ENCODE measurements around the gene TARS3. TPM values are rescaled to one million over a fixed set of nuclear protein-coding genes. Genes with fewer than 3 reads are reported as not detected.
"Not testable (repeated sequence)": the region's sequence is repeated elsewhere in the genome, so short reads cannot be mapped to it uniquely, and the experiment has no call there.

TARS3 gene
- total RNA-seq, 1 experiment from 2014 or later = 12.1 TPM

DNA sequence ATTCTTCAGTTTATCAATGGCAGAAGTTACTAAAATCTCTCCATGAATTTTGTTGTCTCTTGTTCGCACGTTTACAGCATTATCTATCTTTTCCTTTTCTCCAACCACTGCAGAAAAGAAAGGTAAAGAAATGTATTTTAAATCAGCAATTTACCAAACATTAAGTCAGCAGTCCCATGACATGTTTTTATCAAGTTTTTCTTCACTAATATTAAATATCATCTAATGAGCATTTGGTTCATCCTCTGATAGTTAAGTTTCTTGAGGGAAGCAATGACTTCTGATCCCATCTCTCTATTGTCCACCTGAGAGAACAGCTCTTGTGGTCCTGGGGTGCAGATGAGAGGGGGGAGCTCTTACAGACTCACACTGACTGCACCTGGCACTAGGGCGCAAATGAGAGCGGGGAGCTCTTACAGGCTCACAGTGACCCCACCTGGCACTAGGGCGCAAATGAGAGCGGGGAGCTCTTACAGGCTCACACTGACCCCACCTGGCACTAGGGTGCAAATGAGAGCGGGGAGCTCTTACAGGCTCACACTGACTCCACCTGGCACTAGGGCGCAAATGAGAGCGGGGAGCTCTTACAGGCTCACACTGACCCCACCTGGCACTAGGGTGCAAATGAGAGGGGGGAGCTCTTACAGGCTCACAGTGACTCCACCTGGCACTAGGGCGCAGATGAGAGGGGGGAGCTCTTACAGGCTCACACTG is 69.5 kb downstream of the TARS3 start:
- not testable (repeated sequence) for DNase-seq (ENCODE audit: low read depth)

DNA sequence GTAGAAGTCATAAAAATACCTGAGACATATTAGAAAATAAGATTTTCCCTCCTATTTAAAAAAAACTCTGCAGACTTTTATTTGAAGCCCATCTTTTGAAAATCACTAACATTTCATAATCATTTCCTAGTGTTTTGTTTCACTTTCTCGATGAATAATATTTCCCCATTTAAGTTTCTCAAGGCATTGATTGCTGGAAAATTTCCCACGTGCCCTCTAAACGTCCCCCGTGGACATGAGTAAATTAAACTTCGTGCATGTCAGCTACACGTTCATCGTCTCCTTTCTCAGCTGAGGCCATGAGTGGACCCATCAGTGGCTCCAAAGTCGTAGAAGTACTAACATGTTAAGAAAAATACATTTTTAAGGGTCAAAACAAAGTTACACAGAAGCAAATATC is 70.1 kb downstream of the TARS3 start:
- no peak for DNase-seq (ENCODE audit: low read depth)

DNA sequence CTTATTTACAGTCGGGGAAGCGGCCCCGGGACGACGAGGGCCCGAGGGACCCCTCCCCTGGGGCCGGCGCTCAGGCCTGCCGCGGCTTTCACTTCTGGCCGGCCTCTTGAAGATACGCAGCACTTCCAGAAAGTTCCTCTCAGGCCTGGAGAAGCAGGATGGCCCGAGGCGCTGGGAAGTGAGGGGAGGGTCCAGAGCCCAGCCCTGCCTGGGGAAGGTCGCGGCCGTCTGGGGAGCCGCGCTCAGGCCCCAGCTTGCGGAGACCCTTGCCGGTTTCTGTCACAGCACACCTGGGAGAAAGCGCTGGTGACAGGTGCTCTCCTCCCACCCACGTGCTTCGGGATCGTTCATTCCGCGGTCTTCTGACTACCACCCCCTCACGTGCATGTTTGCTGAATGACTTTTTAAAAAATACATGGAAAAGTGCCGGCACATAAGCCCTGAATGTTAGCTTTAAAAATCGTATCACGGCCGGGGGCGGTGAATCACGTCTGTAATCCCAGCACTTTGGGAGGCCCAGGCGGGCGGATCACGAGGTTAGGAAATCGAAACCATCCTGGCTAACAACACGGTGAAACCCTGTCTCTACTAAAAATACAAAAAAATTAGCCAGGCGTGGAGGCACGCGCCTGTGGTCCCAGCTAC is 71.4 kb downstream of the TARS3 start:
- DNase-seq (ENCODE audit: low read depth) = peak; percentile 18

DNA sequence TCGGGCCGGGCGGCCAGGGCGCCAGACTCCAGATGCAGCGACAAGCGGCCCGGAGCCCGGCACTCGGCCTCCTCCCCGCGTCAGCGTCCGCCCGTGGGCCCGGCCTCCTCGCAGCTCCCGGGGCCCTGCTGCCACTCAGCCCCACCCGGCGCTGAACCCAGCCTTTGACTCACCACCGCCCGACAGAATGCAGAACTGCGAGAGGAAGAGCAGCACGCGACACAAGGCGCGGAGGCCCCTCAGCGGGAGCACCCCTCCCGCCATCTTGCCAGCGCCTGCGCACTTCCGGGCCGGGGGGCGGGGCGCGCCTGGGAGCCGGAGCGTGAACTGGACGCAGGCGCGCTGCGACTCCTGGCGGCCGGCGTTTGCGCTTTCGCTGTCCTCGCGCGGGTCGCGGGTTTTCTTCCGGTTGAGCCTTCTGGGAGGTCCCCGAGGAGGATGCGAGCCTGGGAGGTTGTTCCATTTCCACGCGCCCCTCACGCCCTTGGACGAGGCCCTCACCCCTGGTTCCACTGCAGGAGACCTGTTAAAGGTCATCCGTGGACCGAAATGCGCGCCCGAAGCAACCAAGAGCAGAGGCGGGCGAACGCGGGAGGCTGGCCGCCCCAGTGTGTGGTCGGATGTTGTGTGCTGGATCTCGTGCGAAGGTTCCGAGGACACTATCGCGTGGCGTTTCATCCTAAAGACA is 72.0 kb downstream of the TARS3 start, which contains the start of gene TM2D3:
Gene TM2D3 (minus strand): TSS at position 284 of the 688 bp plus-strand sequence. CDS start 20 bp downstream, at position 264.
- DNase-seq (ENCODE audit: low read depth) = peak; percentile 91

DNA sequence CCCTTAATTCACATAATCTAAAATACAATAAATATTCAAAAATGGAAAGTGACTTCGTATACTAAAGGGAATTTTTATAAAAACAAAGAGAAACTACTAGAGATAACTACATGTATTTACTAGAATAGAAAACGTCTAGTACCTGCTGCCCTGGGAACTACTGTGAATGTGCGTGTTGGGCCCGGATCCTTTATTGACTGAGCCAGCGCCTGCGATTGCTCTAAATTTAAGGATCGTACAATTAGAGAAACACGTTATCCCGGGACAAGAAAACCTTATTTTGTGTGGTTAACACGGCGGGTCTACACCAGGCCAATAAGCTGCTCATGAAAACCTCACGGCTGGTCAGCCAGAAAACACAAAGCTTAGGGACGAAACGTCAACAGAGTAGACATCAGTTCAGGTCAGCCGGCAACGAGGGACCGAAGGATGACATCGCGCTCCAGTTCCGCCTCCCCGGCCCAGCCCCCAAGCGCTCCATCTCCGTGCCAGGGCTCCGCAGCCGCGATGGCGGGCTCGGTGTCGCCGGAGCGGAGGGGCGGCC is 72.6 kb downstream of the TARS3 start:
- no peak for DNase-seq (ENCODE audit: low read depth)

DNA sequence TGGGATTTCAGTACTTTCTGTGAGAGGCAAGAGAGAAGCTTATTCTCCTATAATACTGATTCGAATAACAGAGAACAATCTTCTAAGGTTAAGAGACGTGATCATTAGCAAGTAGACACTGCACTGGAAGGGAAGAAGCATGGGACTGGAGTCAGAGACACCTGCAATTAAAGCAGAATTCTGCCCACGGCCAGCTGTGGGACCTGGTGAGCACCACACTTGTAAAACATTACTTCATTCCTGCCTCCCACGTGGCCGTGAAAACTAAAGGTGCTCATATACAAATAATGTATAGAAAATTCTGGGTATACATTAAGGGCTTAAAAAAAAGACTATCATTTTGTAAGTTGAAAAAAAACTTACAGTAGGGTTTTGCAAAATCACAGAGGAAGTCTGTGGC is 74.1 kb downstream of the TARS3 start:
- no peak for DNase-seq (ENCODE audit: low read depth)

DNA sequence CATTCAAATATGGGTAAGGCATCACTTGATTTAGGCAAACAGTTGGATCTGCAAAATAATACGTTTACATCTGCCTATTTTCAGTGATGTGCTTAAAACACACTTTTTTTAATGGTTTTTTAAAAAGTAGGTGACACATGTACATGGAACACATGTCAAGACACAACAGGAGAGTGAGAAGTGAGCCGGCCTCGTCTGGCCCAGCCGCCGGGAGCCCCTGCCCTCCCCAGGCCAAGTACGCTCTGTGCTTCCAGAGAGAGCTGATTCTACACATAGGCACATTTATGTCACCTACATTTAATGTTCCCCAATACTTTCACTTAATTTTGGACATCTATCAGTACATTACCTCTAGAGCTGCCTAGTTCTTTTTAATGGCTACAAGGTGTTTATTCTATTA is 75.9 kb downstream of the TARS3 start:
- no peak for DNase-seq (ENCODE audit: low read depth)

DNA sequence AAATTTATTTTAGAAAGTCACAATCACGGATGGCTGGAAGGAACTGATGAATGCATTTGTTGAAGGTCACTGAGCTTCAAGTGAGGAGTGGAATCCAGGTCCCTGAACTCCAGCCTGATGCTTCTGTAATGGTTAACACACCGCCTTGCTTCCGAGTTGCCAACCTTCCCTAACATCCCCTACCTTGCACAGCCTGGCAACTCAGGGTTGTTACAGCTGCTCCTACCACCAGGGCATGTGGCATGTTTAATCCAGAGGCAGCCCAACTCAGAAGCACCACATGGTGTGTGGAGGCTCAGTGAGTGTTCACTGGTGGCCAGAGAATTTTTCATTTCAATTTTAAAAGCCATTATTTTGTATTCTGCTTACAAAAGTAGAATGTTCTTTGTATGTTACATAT is 77.0 kb downstream of the TARS3 start:
- DNase-seq (ENCODE audit: low read depth) = no peak

DNA sequence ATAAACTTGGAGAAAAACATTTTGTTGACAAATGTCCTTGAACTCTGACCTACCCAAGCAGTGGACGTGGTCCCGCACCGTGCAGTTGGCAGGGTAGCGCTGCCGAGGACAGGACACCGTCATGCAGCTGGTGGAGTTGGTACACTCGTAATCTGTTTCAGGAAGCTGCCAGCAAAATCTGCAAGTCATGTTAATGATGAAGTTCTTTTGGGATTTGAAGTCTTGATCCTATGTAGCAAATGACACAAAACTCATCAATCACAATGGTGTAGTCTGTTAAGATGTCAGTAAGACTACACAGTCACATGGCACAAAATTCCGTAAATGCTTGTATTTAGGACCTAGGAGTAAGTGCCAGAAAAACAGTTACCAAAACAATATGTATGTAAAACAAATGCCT is 77.6 kb downstream of the TARS3 start:
- no peak for DNase-seq (ENCODE audit: low read depth)

DNA sequence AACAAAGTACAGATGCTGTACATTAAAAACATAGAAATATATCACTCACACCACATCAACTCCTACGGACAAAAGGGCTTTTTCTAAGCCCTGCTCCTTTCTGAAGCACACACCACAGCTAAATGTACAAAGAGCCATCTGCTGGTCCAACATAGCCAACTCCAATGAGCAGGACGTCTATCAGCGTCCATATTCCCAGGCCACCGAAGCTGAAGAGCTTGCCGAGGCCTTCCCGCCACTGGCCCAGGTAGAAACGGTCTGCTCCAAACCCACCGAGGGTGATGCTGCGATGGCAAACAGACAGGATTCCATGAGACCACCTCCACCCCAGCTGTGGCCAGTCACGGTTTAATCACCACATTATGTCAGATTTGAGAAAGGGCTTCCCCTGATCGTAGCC is 81.9 kb downstream of the TARS3 start:
- DNase-seq (ENCODE audit: low read depth) = no peak

DNA sequence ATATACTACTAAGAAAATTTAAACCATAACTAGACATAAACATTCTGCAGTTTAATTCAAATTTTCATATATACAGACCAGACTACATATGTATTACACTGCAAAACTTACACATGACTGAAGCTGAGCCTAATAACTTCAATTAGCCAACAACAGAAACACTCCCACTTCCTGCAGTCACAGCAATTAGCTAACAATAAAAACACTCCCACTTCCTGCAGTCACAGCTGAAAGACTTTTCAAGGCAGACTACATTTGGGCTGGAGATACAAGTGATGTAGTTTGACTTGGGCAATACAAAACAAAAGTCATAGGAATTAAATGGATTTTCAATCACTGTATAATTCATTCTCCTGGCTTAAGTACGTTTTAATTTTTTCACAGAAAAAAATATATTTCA is 82.4 kb downstream of the TARS3 start:
- peak; percentile 19 for DNase-seq (ENCODE audit: low read depth)

DNA sequence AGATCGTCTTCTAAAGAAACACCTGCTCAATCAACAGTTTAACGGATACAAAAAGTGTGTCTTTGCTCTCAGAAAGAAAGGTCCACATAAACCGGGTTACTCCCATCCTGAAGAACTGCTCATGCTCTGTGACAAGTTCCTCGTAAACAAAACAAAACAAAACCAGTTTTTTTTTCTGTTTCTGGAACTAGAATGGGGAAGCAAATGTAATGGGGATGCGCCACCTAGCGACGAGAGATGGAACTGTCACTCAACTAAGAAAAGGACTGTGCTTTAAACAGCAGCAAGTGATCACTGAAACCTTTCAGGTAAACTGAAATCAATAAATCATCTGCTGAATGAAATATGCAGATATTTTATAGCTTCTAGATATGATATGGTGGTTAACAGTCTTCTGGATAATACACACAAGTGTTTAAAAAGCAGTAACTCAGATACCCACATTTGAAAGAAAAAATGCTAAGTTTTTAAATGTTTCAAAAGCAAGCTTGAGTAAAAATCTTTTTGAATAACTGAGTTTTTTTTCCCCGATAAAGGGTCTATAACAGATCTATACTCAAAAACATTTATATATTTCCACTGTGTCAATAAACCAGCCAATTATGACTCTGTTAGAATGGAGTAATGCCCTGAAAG is 83.0 kb downstream of the TARS3 start:
- DNase-seq (ENCODE audit: low read depth) = peak; percentile 55

DNA sequence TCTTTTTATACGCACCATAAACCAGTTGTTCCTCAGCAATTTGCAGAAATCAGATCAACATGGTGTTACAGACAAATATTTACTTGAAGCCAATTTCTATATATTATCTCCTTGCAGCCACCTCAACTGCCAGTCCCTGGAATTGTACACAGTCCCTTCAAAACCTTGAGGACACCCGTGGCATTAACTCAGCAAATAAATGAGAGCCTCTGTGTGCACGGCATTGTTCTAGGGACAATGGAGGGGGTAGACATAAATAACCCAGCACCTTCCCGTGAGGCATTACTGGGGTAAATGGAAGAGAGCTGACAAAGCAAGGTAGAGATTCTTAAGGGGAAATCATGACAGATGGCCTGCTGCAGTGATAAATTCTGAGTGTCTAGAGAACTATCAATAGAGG is 84.6 kb downstream of the TARS3 start:
- DNase-seq (ENCODE audit: low read depth) = no peak

DNA sequence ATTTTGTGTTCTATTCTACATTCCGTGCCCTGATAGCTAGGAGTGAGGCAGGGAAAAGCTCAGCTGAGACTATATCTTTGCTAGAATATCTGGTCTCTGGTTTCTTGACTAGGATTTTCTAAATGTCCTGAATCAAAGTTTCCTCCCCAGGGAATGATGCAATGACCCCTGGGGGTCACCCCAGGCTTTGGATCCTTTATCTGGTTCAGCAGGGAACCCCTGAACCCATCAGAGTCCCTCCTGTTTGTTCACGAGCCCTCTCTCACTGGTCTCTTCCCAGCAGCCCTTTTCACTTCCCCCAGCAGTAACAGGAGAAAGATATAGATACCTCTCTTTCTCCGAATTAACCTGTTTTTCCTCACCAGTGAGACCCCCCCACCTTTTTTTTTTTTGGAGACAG is 86.4 kb downstream of the TARS3 start:
- no peak for DNase-seq (ENCODE audit: low read depth)

DNA sequence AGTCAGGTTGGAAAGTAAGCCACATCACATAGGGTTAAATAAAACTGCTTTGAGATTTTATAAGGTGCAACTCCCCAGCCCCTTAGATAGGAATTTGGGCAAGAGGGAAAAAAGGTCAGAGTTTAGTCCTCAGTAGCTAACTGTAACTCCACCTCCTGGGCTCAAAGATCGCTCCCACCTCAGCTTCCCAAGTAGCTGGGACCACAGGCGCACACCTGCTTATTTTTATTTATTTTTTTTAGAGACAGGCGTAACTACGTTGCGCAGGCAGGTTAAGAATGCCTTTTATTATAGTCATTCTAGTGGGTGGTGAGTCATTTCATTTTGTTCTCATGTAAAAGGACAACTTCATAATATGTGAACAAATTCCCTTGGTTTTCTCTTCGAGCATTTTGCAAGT is 86.8 kb downstream of the TARS3 start:
- DNase-seq (ENCODE audit: low read depth) = no peak

DNA sequence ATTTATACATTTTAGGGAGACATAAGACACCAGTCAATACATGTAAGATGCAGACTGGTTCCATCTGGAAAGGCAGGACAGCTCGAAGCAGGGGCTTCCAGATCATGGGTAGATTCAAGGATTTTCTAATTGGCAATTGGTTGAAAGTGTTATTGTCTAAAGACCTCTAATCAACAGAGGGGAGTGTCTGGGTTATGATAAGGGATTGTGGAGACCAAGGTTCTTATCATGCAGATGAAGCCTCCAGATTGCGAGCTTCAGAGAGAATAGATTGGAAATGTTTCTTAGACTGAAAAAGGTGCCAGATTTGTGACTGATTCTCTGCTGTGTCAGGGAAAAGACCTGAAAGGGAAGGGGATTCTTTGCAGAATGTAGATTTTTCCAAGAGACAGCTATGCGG is 87.2 kb downstream of the TARS3 start:
- DNase-seq (ENCODE audit: low read depth) = no peak

DNA sequence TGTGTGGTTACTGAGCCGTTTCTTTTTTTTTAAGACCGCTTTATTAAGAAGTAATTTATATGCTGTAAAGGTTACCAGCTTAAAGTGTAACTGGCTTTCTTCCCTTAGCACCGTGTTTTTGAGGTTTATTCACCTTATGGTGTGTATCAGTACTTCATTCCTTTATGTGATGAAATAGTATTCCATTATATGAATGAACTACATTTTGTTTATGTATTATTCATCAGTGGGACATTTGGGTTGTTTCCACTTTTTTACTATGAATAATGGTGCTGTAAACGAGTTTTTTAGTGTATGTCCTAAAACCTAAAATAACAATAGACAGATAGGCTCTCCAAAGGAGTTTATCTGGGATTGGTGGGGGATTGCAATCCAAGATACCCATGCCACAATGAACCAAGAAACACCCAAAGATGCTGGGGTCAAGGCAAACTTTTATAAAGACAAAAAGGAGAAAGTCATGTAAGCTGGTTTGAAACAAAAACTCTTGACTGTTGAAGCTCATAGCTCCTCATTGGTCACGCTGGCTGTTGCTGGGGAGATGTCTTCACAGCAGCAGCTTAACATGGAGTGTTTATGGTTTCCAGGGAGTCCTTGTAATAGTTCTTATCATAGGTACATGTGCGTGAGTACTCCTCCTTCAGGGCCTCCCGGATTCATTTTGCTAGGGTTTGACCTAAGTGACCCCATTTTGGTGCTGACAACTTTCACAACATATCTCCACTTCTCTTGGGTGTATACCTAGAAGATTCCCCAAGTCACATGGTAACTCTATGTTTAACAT is 88.1 kb downstream of the TARS3 start:
- no peak for DNase-seq (ENCODE audit: low read depth)

DNA sequence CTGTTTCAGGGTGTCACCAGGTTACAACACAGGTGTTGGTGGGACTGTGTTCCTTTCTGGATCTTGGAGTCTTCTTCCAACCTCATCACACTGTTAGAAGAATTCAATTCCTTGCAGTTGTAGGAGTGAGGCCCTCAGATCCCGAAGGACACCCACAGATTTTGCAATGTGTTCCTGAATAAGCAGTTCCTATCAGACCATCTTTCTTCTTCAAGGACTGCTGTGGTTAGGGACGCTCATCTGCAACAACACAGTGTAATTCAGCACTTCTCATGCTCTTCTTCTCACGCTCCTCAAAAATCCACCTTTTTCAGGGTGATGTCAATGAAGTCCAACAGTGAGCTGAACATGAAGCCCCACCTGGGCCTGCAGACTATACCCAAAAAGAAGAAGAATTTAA is 90.9 kb downstream of the TARS3 start:
- DNase-seq (ENCODE audit: low read depth) = no peak

DNA sequence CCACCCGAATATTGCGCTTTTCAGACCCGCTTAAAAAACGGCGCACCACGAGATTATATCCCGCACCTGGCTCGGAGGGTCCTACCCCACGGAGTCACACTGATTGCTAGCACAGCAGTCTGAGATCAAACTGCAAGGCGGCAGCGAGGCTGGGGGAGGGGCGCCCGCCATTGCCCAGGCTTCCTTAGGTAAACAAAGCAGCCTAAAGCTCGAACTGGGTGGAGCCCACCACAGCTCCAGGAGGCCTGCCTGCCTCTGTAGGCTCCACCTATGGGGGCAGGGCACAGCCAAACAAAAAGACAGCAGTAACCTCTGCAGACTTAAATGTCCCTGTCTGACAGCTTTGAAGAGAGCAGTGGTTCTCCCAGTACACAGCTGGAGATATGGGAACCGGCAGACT is 97.5 kb downstream of the TARS3 start:
- DNase-seq (ENCODE audit: low read depth) = not testable (repeated sequence)

DNA sequence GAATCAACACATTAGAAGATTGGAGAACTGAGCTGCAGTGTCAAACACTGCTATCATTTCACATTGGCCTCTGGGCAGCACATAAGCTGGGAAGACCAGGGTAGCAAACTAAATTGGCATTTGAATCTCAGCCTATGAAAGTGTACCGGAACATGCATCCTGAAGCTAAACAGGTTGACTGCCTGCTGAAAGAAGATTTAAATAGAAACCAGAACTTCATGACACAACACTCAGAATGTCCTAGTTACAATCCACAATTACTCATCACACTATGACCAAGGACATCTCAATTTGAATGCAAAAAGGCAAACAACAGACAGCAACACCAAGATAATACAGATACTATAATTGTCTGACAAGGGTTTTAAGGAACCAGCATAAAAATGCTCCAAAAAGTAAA is 98.3 kb downstream of the TARS3 start:
- no peak for DNase-seq (ENCODE audit: low read depth)

DNA sequence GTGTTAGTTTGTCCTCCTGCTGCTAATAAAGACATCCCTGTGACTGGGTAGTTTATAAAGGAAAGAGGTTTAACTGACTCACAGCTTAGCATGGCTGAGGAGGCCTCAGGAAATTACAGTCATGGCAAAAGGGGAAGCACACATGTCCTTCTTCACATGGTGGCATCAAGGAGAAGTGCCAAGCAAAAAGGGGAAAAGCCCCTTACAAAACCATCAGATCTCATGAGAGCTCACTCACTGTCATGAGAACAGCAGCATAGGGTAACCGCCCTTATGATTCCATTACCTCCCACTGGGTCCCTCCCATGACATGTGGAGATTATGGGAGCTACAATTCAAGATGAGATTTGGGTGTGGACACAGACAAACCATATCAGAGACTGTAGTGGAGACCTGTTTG is 99.1 kb downstream of the TARS3 start:
- DNase-seq (ENCODE audit: low read depth) = no peak
